Measurements from ENCODE around the gene CFAP46. TPM values are rescaled to one million over a fixed set of nuclear protein-coding genes. Genes with fewer than 3 reads are reported as not detected.

Gene CFAP46
- total and polyA plus RNA-seq, 2 of the 8 experiments (the other 6 are each of a cell fraction or from before 2014, with no cell fraction given): 2.6 to 4.8 TPM

- TF ChIP-seq USF2 (IDR thresholded peaks at IDR 0.05; ENCODE audit: low read length) (no peak), CEBPB (IDR thresholded peaks at IDR 0.05; ENCODE audit: low read depth, low read length) (no peak), CTBP2 (IDR thresholded peaks at IDR 0.05; ENCODE audit: borderline replicate concordance, insufficient read depth, insufficient read length, low read length) (no peak), SIRT6 (IDR thresholded peaks at IDR 0.05; ENCODE audit: low read length) (no peak), JUND (IDR thresholded peaks at IDR 0.05; ENCODE audit: low read length) (no peak)
- TF ChIP-seq, protein P1, sequence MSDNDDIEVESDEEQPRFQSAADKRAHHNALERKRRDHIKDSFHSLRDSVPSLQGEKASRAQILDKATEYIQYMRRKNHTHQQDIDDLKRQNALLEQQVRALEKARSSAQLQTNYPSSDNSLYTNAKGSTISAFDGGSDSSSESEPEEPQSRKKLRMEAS (IDR thresholded peaks at IDR 0.05): no peak
Observed at GRCh38 chr10:132959559-132959961, 17.2 kb upstream of the CFAP46 start (continued).
